ENCODE data around the gene DLG2.

DNA sequence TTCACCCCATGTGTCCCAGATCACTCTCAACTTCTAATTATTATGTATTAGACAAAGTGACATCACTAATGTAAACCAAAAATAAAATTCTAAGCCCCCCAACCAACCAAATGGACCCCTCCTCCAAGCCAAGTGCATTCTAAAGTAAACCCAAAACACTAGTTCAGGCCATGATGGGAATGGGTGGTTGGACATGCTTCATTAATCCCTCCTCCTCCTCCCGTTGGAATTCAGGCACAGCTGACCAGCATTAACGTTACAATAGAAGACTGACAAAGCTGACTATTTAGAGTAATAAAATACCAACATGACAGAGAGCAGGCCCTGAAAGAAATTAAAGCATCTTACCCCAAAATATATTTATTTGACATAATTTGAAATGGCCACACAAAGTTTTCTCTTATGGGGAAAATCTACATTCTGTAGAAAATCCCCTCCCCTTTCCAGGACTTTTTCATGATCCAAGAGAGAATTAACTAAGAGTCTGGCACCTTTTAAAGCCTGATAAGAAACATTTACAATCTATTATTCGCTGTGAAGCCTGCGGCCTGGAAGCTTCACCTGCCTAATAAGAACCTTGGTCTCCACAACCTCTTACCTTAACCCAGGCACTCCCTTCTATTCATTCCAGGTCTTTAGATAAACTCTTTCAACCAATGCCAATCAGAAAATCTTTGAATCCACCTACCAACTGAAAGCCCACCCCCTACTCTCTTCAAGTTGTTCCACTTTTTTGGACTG is 1392.5 kb downstream of the DLG2 start:
- no peak for TF ChIP-seq CEBPG (CRISPR knock-in tag; IDR thresholded peaks at IDR 0.05)
- TF ChIP-seq CEBPG (tag; conservative IDR thresholded peaks at IDR 0.05 in 1 of 2, IDR thresholded peaks at IDR 0.05 in 1 of 2), result no peak
- TF ChIP-seq, protein P1, sequence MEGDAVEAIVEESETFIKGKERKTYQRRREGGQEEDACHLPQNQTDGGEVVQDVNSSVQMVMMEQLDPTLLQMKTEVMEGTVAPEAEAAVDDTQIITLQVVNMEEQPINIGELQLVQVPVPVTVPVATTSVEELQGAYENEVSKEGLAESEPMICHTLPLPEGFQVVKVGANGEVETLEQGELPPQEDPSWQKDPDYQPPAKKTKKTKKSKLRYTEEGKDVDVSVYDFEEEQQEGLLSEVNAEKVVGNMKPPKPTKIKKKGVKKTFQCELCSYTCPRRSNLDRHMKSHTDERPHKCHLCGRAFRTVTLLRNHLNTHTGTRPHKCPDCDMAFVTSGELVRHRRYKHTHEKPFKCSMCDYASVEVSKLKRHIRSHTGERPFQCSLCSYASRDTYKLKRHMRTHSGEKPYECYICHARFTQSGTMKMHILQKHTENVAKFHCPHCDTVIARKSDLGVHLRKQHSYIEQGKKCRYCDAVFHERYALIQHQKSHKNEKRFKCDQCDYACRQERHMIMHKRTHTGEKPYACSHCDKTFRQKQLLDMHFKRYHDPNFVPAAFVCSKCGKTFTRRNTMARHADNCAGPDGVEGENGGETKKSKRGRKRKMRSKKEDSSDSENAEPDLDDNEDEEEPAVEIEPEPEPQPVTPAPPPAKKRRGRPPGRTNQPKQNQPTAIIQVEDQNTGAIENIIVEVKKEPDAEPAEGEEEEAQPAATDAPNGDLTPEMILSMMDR (IDR thresholded peaks at IDR 0.05 in 2 of 3, conservative IDR thresholded peaks at IDR 0.05 in 1 of 3; ENCODE audit: insufficient read depth in 2 of 3, low read depth in 1 of 3, low read length in 3 of 3), result no peak
- TF ChIP-seq SREBF2 (CRISPR knock-in tag; IDR thresholded peaks at IDR 0.05), result no peak
- no peak for TF ChIP-seq FOXM1 (IDR thresholded peaks at IDR 0.05; ENCODE audit: low read depth)
- no peak for TF ChIP-seq FOXM1 (CRISPR knock-in tag; IDR thresholded peaks at IDR 0.05; ENCODE audit: low read depth)

All from K562 (cell line).